Medulla oblongata (tissue), 1 donor: ENCODE results near the gene SERP1.
A peak's percentile ranks its signal among the peaks of the same experiment; 100 is the strongest.
"Not testable (repeated sequence)": the region's sequence is repeated elsewhere in the genome, so short reads cannot be mapped to it uniquely, and the experiment has no call there.

Experiments
- DNase-seq: peaks from one replicate; pipeline ENCODE4 v3.0.0-alpha.2; 2015; ENCODE audit errors: extremely low spot score

SERP1 gene

GRCh38 chr3:150538324-150539208, 7.7 kb downstream of the SERP1 start:
- DNase-seq: no peak

- DNase-seq: no peak
These were observed 11.1 kb downstream of the SERP1 start for GRCh38 chr3:150535204-150535603.

- DNase-seq: no peak
These were observed 14.5 kb downstream of the SERP1 start for GRCh38 chr3:150531775-150532174.

GRCh38 chr3:150528354-150528797, 17.9 kb downstream of the SERP1 start:
- no peak for DNase-seq

- no peak for DNase-seq
These were observed 18.6 kb downstream of the SERP1 start for GRCh38 chr3:150527464-150528255.

- DNase-seq: no peak
These were observed 22.8 kb downstream of the SERP1 start for GRCh38 chr3:150523538-150523937.

GRCh38 chr3:150521463-150521862, 24.8 kb downstream of the SERP1 start:
- DNase-seq: peak; percentile 50

GRCh38 chr3:150520408-150520807, 25.9 kb downstream of the SERP1 start:
- DNase-seq: peak; percentile 21

GRCh38 chr3:150519026-150519425, 27.3 kb downstream of the SERP1 start:
- no peak for DNase-seq

- DNase-seq: no peak
These were observed 31.1 kb downstream of the SERP1 start for GRCh38 chr3:150515210-150515609.

- no peak for DNase-seq
These were observed 35.0 kb downstream of the SERP1 start for GRCh38 chr3:150511122-150511821.

GRCh38 chr3:150509780-150510179, 36.5 kb downstream of the SERP1 start:
- no peak for DNase-seq

- no peak for DNase-seq
These were observed 37.9 kb downstream of the SERP1 start for GRCh38 chr3:150508401-150508800.

GRCh38 chr3:150504483-150504882, 41.8 kb downstream of the SERP1 start:
- DNase-seq: no peak

GRCh38 chr3:150503402-150504099, 42.7 kb downstream of the SERP1 start:
- DNase-seq: no peak

GRCh38 chr3:150500960-150501359, 45.3 kb downstream of the SERP1 start:
- not testable (repeated sequence) for DNase-seq

GRCh38 chr3:150497956-150498355, 48.3 kb downstream of the SERP1 start:
- no peak for DNase-seq

GRCh38 chr3:150495563-150496168, 50.6 kb downstream of the SERP1 start:
- peak; percentile 89 for DNase-seq

GRCh38 chr3:150495149-150495548, 51.1 kb downstream of the SERP1 start:
- DNase-seq: peak; percentile 57

- DNase-seq: peak; percentile 21
These were observed 51.8 kb downstream of the SERP1 start for GRCh38 chr3:150494411-150494977.
